HG03432 (cell line): Measurements from ENCODE around the gene ABHD17B.
"Not testable (repeated sequence)": the region's sequence is repeated elsewhere in the genome, so short reads cannot be mapped to it uniquely, and the experiment has no call there.

ENCODE experiments used
- ATAC-seq: cut with Tn5 transposase; IDR thresholded peaks from one replicate; pipeline ENCODE4 v1.9.1; 2021; ENCODE audit warnings: mild to moderate bottlenecking, moderate library complexity; ENCODE audit not compliant: unreplicated experiment

ABHD17B gene

GRCh38 chr9:71916834-71917534 is 6.0 kb upstream of the ABHD17B start:
- peak; percentile 87 for ATAC-seq

GRCh38 chr9:71915495-71915894 is 4.5 kb upstream of the ABHD17B start:
- ATAC-seq: no peak

GRCh38 chr9:71911908-71912335 is 929 bp upstream of the ABHD17B start:
- ATAC-seq: no peak

- ATAC-seq: peak; percentile 19
These were observed 338 bp downstream of the ABHD17B start for GRCh38 chr9:71910650-71911060.

- ATAC-seq: peak; percentile 16
These were observed 925 bp downstream of the ABHD17B start for GRCh38 chr9:71909887-71910649.

- ATAC-seq: no peak
These were observed 2.2 kb downstream of the ABHD17B start for GRCh38 chr9:71908825-71909224.

- no peak for ATAC-seq
These were observed 6.9 kb downstream of the ABHD17B start for GRCh38 chr9:71904076-71904475.

- no peak for ATAC-seq
These were observed 9.0 kb downstream of the ABHD17B start for GRCh38 chr9:71901695-71902597.

- ATAC-seq: not testable (repeated sequence)
These were observed 12.2 kb downstream of the ABHD17B start for GRCh38 chr9:71898756-71899155.

GRCh38 chr9:71897577-71897976 is 13.4 kb downstream of the ABHD17B start:
- peak; percentile 62 for ATAC-seq

- ATAC-seq: no peak
These were observed 14.2 kb downstream of the ABHD17B start for GRCh38 chr9:71896761-71897160.

GRCh38 chr9:71895955-71896354 is 15.0 kb downstream of the ABHD17B start:
- ATAC-seq: no peak

GRCh38 chr9:71895117-71895516 is 15.9 kb downstream of the ABHD17B start:
- peak; percentile 49 for ATAC-seq

GRCh38 chr9:71891557-71892189 is 19.3 kb downstream of the ABHD17B start:
- peak; percentile 37 for ATAC-seq

- no peak for ATAC-seq
These were observed 20.8 kb downstream of the ABHD17B start for GRCh38 chr9:71890042-71890679.

GRCh38 chr9:71887362-71887761 is 23.6 kb downstream of the ABHD17B start:
- ATAC-seq: no peak

GRCh38 chr9:71886541-71886940 is 24.5 kb downstream of the ABHD17B start:
- no peak for ATAC-seq

GRCh38 chr9:71886015-71886414 is 25.0 kb downstream of the ABHD17B start:
- no peak for ATAC-seq

GRCh38 chr9:71885467-71885866 is 25.5 kb downstream of the ABHD17B start:
- no peak for ATAC-seq

- no peak for ATAC-seq
These were observed 27.0 kb downstream of the ABHD17B start for GRCh38 chr9:71884005-71884404.
